IMR-90 (cell line): ENCODE data around the gene PANK4. TPM values are rescaled to one million over a fixed set of nuclear protein-coding genes. Genes with fewer than 3 reads are reported as not detected.
A peak's percentile ranks its signal among the peaks of the same experiment; 100 is the strongest.

Experiments used
- ATAC-seq: fragments of 200-7000 bp; cut with Tn5 transposase; 2 replicates; pipeline ENCODE4 v1.9.1; 2020; ENCODE audit warnings: low read depth, mild to moderate bottlenecking, moderate library complexity
- BruUV-seq: library from RNA; stranded (reverse); fragments of 400-500 nt; replicated peaks from 2 replicates; lab custom pipeline; 2021; lab: Mats Ljungman, UMichigan
- CTCF ChIA-PET: fragments of 300-600 bp; formaldehyde crosslinking; extraction: SDS; loops from one replicate; lab custom pipeline; 2021; ENCODE audit warnings: antibody characterized with exemption; lab: Yijun Ruan, JAX
- POLR2A ChIA-PET: fragments of 300-600 bp; sonication (Branson Sonifier 250); formaldehyde crosslinking; loops from one replicate; lab custom pipeline; 2022; ENCODE audit warnings: antibody characterized with exemption; ENCODE audit not compliant: unreplicated experiment; lab: Charles Lee
- DNase-seq: peaks from one replicate; pipeline ENCODE4 v3.0.0; 2013
- H2AFZ ChIP-seq: replicated peaks from 2 replicates; pipeline ENCODE3; 2013; ENCODE audit warnings: low read length, mild to moderate bottlenecking; ENCODE audit not compliant: poor library complexity
- H2AK5ac ChIP-seq: 2 replicates; pipeline ENCODE4 v1.6.1; 2013; ENCODE audit warnings: low read depth, low read length, inconsistent platforms
- H2AK9ac ChIP-seq: replicated peaks from 2 replicates; pipeline ENCODE3; 2013; ENCODE audit warnings: mild to moderate bottlenecking, low read depth, low read length, moderate library complexity; ENCODE audit not compliant: poor library complexity
- H2BK120ac ChIP-seq: 2 replicates; pipeline ENCODE4 v1.6.1; 2013; ENCODE audit warnings: low read depth, low read length, inconsistent platforms
- H2BK15ac ChIP-seq: 3 replicates; pipeline ENCODE4 v1.6.1; 2013; ENCODE audit warnings: low read depth, low read length, inconsistent platforms
- H2BK20ac ChIP-seq: 2 replicates; pipeline ENCODE4 v1.6.1; 2013; ENCODE audit warnings: low read depth, mild to moderate bottlenecking, inconsistent platforms, low read length, moderate library complexity
- H2BK5ac ChIP-seq: 2 replicates; pipeline ENCODE4 v1.6.1; 2013; ENCODE audit warnings: mild to moderate bottlenecking, low read depth, low read length, inconsistent platforms; ENCODE audit not compliant: poor library complexity, severe bottlenecking
- H3K14ac ChIP-seq: replicated peaks from 2 replicates; pipeline ENCODE4 v1.6.1; 2013; ENCODE audit warnings: low read depth, low read length, inconsistent platforms
- H3K18ac ChIP-seq: 2 replicates; pipeline ENCODE4 v1.6.1; 2013; ENCODE audit warnings: low read depth, low read length, control low read depth
- H3K23ac ChIP-seq: 2 replicates; pipeline ENCODE4 v1.6.1; 2013; ENCODE audit warnings: low read depth, low read length, inconsistent platforms
- H3K27ac ChIP-seq: 2 replicates; pipeline ENCODE4 v1.5.1; 2013; ENCODE audit warnings: mild to moderate bottlenecking, control low read depth, low read length; ENCODE audit not compliant: insufficient read depth
- H3K27me3 ChIP-seq: 2 replicates; pipeline ENCODE4 v1.6.1; 2013; ENCODE audit warnings: low read length; ENCODE audit not compliant: control insufficient read depth, insufficient read depth
- H3K36me3 ChIP-seq: 2 replicates; pipeline ENCODE4 v1.6.1; 2013; ENCODE audit warnings: low read length, mixed read lengths; ENCODE audit not compliant: control insufficient read depth, insufficient read depth
- H3K4ac ChIP-seq: 2 replicates; pipeline ENCODE4 v1.6.1; 2013; ENCODE audit warnings: low read depth, low read length, inconsistent platforms
- H3K4me1 ChIP-seq: 2 replicates; pipeline ENCODE4 v1.6.1; 2013; ENCODE audit warnings: low read length, mixed read lengths; ENCODE audit not compliant: control insufficient read depth, insufficient read depth
- H3K4me2 ChIP-seq: 2 replicates; pipeline ENCODE4 v1.6.1; 2013; ENCODE audit warnings: low read depth, mild to moderate bottlenecking, control low read depth, low read length, moderate library complexity
- H3K4me3 ChIP-seq: 2 replicates; pipeline ENCODE4 v1.5.1; 2013; ENCODE audit warnings: low read depth, mild to moderate bottlenecking, control low read depth, low read length, moderate library complexity; ENCODE audit not compliant: insufficient read depth
- H3K56ac ChIP-seq: 2 replicates; pipeline ENCODE4 v1.6.1; 2013; ENCODE audit warnings: low read length, inconsistent platforms; ENCODE audit not compliant: insufficient read depth; ENCODE audit errors: extremely low read depth
- H3K79me1 ChIP-seq, 2 experiments: 2 replicates each; pipeline ENCODE4 v1.6.1; 2013; ENCODE audit warnings: low read length in 2 of 2, inconsistent platforms in 1 of 2, low read depth in 1 of 2
- H3K9ac ChIP-seq: 2 replicates; pipeline ENCODE4 v1.6.1; 2013; ENCODE audit warnings: low read depth, low read length, control low read depth
- H3K9me1 ChIP-seq: 2 replicates; pipeline ENCODE4 v1.6.1; 2013; ENCODE audit warnings: low read length, inconsistent platforms; ENCODE audit not compliant: insufficient read depth
- H3K9me3 ChIP-seq: 2 replicates; pipeline ENCODE4 v1.6.1; 2013; ENCODE audit warnings: low read length; ENCODE audit not compliant: control insufficient read depth, insufficient read depth
- H4K20me1 ChIP-seq: 2 replicates; pipeline ENCODE4 v1.6.1; 2013; ENCODE audit warnings: low read length, inconsistent platforms; ENCODE audit not compliant: insufficient read depth
- H4K5ac ChIP-seq: 2 replicates; pipeline ENCODE4 v1.6.1; 2013; ENCODE audit warnings: mild to moderate bottlenecking, low read depth, low read length, control low read depth
- H4K8ac ChIP-seq, 2 experiments: 2 replicates each; pipeline ENCODE4 v1.6.1; 2013; ENCODE audit warnings: low read depth in 2 of 2, low read length in 2 of 2, control low read depth in 1 of 2, inconsistent platforms in 1 of 2
- H4K91ac ChIP-seq: 2 replicates; pipeline ENCODE4 v1.6.1; 2013; ENCODE audit warnings: low read depth, low read length, inconsistent platforms; ENCODE audit not compliant: insufficient read depth
- BHLHE40 ChIP-seq: fragments of 150-350 bp; IDR thresholded peaks from 2 replicates; pipeline ENCODE4 v1.6.1; 2016; ENCODE audit warnings: mild to moderate bottlenecking, low read depth, low read length
- CEBPB ChIP-seq: IDR thresholded peaks from 2 replicates; pipeline ENCODE4 v1.6.1; 2012; ENCODE audit warnings: low read depth, low read length, improper control_type of control experiment
- CHD1 ChIP-seq: IDR thresholded peaks from 2 replicates; pipeline ENCODE4 v1.6.1; 2012; ENCODE audit warnings: low read depth, low read length, improper control_type of control experiment
- CTCF ChIP-seq: conservative IDR thresholded peaks from 2 replicates; pipeline ENCODE4 v1.5.1; 2012; ENCODE audit warnings: mild to moderate bottlenecking, low read depth, low read length, improper control_type of control experiment
- ELK1 ChIP-seq: fragments of 150-350 bp; IDR thresholded peaks from 2 replicates; pipeline ENCODE4 v1.6.1; 2016; ENCODE audit warnings: low read depth, mild to moderate bottlenecking, low read length, moderate library complexity, borderline replicate concordance
- FOS ChIP-seq: fragments of 150-350 bp; IDR thresholded peaks from 2 replicates; pipeline ENCODE4 v1.6.1; 2016; ENCODE audit warnings: low read depth, low read length
- MAFK ChIP-seq: IDR thresholded peaks from 2 replicates; pipeline ENCODE4 v1.6.1; 2012; ENCODE audit warnings: low read depth, low read length, improper control_type of control experiment
- MAZ ChIP-seq: IDR thresholded peaks from 2 replicates; pipeline ENCODE4 v1.6.1; 2012; ENCODE audit warnings: low read depth, mild to moderate bottlenecking, low read length, improper control_type of control experiment, moderate library complexity, borderline replicate concordance
- POLR2A ChIP-seq: IDR thresholded peaks from 2 replicates; pipeline ENCODE4 v1.6.1; 2012; ENCODE audit warnings: mild to moderate bottlenecking, low read depth, low read length
- RAD21 ChIP-seq: IDR thresholded peaks from 2 replicates; pipeline ENCODE4 v1.6.1; 2012; ENCODE audit warnings: low read length, improper control_type of control experiment
- USF2 ChIP-seq: fragments of 150-350 bp; IDR thresholded peaks from 2 replicates; pipeline ENCODE4 v1.6.1; 2017; ENCODE audit warnings: mild to moderate bottlenecking, antibody characterized with exemption, low read length, low read depth
- WGBS, 2 experiments: methylation state at CpG; one replicate each; pipeline versions ENCODE4 v1.1.5 to v1.1.7; 2013; ENCODE audit warnings: missing lambda C conversion rate in 2 of 2; ENCODE audit not compliant: insufficient read length in 1 of 2; ENCODE audit errors: extremely low coverage in 2 of 2; 5-methylcytosine and 5-hydroxymethylcytosine counted together
- dilution Hi-C: fragments of 300-500 bp; cut with HindIII; formaldehyde crosslinking; loops from one replicate; pipeline ENCODE4 v1.14.3; 2018; ENCODE audit warnings: low sequenced_read_pairs; ENCODE audit not compliant: unreplicated experiment
- in situ Hi-C: fragments of 300-500 bp; cut with MboI; formaldehyde crosslinking; loops from 3 replicates; pipeline ENCODE4 v1.14.3; 2019; ENCODE audit warnings: low sequenced_read_pairs, inconsistent platforms, mixed read lengths
- intact Hi-C: fragments of 100-400 bp; cut with micrococcal nuclease; formaldehyde crosslinking; loops from 2 replicates; pipeline ENCODE4 v1.10.0; 2022
- polyA plus RNA-seq, 3 experiments: library from polyadenylated mRNA; depleted of rRNA; stranded (reverse); fragments of >200 nt; gene quantifications; 2 replicates each; pipeline ENCODE4 v1.2.3, GENCODE V29; 2012; ENCODE audit warnings: low replicate concordance in 1 of 3
- total RNA-seq: library from RNA; depleted of rRNA; stranded (reverse); fragments of >200 nt; gene quantifications from 2 replicates; pipeline ENCODE4 v1.2.3, GENCODE V29; 2012

PANK4 gene
- total and polyA plus RNA-seq, 2 of the 4 experiments (the other 2 are of a cell fraction) = 14.0 to 18.5 TPM

GRCh38 chr1:2542246-2542915 is 16.0 kb upstream of the PANK4 start:
- Histone ChIP-seq H2BK5ac (no peak overlapping the region), H4K8ac (no peak overlapping the region), H3K4me2 (no peak overlapping the region), H3K9me1 (no peaks in the 10 kb centered on the region), H4K20me1 (no peaks in the 10 kb centered on the region), H4K5ac (no peak overlapping the region), H3K56ac (no peak overlapping the region), H2AFZ (peak overlapping the region; percentile 39), H3K14ac (no peak overlapping the region), H2AK5ac (no peak overlapping the region), H2BK20ac (no peak overlapping the region; the same call in 1 of the 2 replicates), H2BK15ac (no peak overlapping the region), H3K79me1 (peaks cover 0 to 7% of the 10 kb centered on the region in 2 experiments; a peak in 1 of 4 replicates), H4K91ac (no peak overlapping the region), H3K9ac (no peak overlapping the region), H3K27me3 (peaks cover 2% of the 10 kb centered on the region; the same call in 1 of the 2 replicates), H3K36me3 (no peaks in the 10 kb centered on the region), H3K23ac (no peak overlapping the region), H2BK120ac (no peak overlapping the region), H3K9me3 (no peaks in the 10 kb centered on the region), H3K4ac (no peak overlapping the region), H3K18ac (no peak overlapping the region), H3K4me3 (no peak overlapping the region), H2AK9ac (no peak overlapping the region), H3K4me1 (peaks cover 5% of the 10 kb centered on the region), H3K27ac (no peak overlapping the region)
- in situ Hi-C loops (loop anchor here (5.0 to 25.0 kb wide), 2 partner anchors 130 to 355 kb away; partner anchors contain the start of genes FAAP20 and PEX10), intact Hi-C loops (no loop called here), dilution Hi-C loops (no loop called here)
- no TSS peak for BruUV-seq
- 92% methylated on average over 4 of the region's 11 CpGs; no CpG with 5 or more reads in 1 of the 2 experiments for WGBS, 2 experiments
- no peak for ATAC-seq
- POLR2A ChIA-PET = interaction anchor here (0.5 kb wide), 1 partner anchor 314 kb away, joined by 3 read pairs; no protein-coding TSS in a partner anchor
- no peak for TF ChIP-seq ELK1
- TF ChIP-seq MAZ = no peak
- TF ChIP-seq MAFK = no peak
- TF ChIP-seq CTCF = no peak
- no peak for TF ChIP-seq BHLHE40
- no peak for TF ChIP-seq RAD21
- no peak for TF ChIP-seq CEBPB
- no peak for TF ChIP-seq POLR2A
- TF ChIP-seq FOS = no peak
- TF ChIP-seq CHD1 = no peak
- TF ChIP-seq USF2 = no peak
- no peak for DNase-seq
- CTCF ChIA-PET = no interaction called here
